Measurements from ENCODE around the gene BAHCC1. TPM values are rescaled to one million over a fixed set of nuclear protein-coding genes. Genes with fewer than 3 reads are reported as not detected.

Gene BAHCC1
- total and polyA plus RNA-seq, 2 donors (not counting 3 experiments of a cell fraction or from before 2014, with no cell fraction given) = 4.7 to 11.6 TPM

- intact Hi-C loops (cut with micrococcal nuclease) = no loop called here
- Histone ChIP-seq H3K9me3 (replicated peaks; ENCODE audit: control insufficient read depth, insufficient read depth, low read length) (no peaks in the 10 kb centered on the region), H3K4me3 (replicated peaks in 1 of 3; ENCODE audit: insufficient read depth in 1 of 3, low read depth in 1 of 3, low read length in 3 of 3) (no peak overlapping the region), H3K36me3 (ENCODE audit: control insufficient read depth in 2 of 2, extremely low read depth in 1 of 2, insufficient read depth in 2 of 2, low read length in 2 of 2) (no peaks in the 10 kb centered on the region), H3K27ac (ENCODE audit: insufficient read depth, low read depth, low read length) (no peak overlapping the region), H3K4me1 (ENCODE audit: control insufficient read depth, extremely low read depth, insufficient read depth, low read length) (peaks cover 5% of the 10 kb centered on the region), H4K20me1 (replicated peaks; ENCODE audit: control insufficient read depth, extremely low read depth, insufficient read depth, low read length) (no peaks in the 10 kb centered on the region), H3K79me2 (ENCODE audit: control insufficient read depth, insufficient read depth, low read length) (no peaks in the 10 kb centered on the region), H3K4me2 (ENCODE audit: insufficient read depth, low read length) (no peak overlapping the region), H3K9ac (replicated peaks; ENCODE audit: extremely low read depth, insufficient read depth, low read length) (no peak overlapping the region), H3K27me3 (ENCODE audit: control insufficient read depth in 2 of 2, insufficient read depth in 2 of 2, low read length in 2 of 2) (no peaks in the 10 kb centered on the region), H3K9me1 (replicated peaks; ENCODE audit: control insufficient read depth, extremely low read depth, insufficient read depth, low read length) (no peaks in the 10 kb centered on the region), H2AFZ (ENCODE audit: low read depth, low read length) (no peak overlapping the region)
- no TSS peak for BruUV-seq (replicated peaks)
- dilution Hi-C loops (cut with MboI; ENCODE audit: extremely low pct_ligation_motif_present, low sequenced_read_pairs) = no loop called here
- ChIA-PET CTCF (interaction anchor here (1.0 to 3.6 kb wide), 17 partner anchors 8 to 174 kb away, joined by 3 to 29 read pairs (median 8); partner anchors contain the start of gene BAHCC1), POLR2A (interaction anchor here (0.6 to 1.1 kb wide), 3 partner anchors 10 to 206 kb away, joined by 5 to 6 read pairs (median 6); partner anchors contain the start of gene CEP131)
- FAIRE-seq = no peak
- TF ChIP-seq MYC (IDR thresholded peaks at IDR 0.05; ENCODE audit: low read depth, low read length) = peak; percentile 12
- peak; percentile 63 for TF ChIP-seq POLR2AphosphoS5 (IDR thresholded peaks at IDR 0.05; ENCODE audit: insufficient read depth, low read depth, low read length)
- TF ChIP-seq MAX (IDR thresholded peaks at IDR 0.05; ENCODE audit: insufficient read depth, insufficient read length) = no peak
- DNase-seq (ENCODE audit: low read depth, low spot score) = peak; percentile 74
Measured at GRCh38 chr17:81428948-81429774, 33.9 kb downstream of the BAHCC1 start.

GRCh38 chr17:81429821-81430551 is 34.7 kb downstream of the BAHCC1 start:
- Histone ChIP-seq H3K9me1 (replicated peaks; ENCODE audit: control insufficient read depth, extremely low read depth, insufficient read depth, low read length) (no peaks in the 10 kb centered on the region), H3K9me3 (replicated peaks; ENCODE audit: control insufficient read depth, insufficient read depth, low read length) (no peaks in the 10 kb centered on the region), H3K27me3 (ENCODE audit: control insufficient read depth in 2 of 2, insufficient read depth in 2 of 2, low read length in 2 of 2) (no peaks in the 10 kb centered on the region), H3K4me3 (replicated peaks in 1 of 3; ENCODE audit: insufficient read depth in 1 of 3, low read depth in 1 of 3, low read length in 3 of 3) (no peak overlapping the region), H2AFZ (ENCODE audit: low read depth, low read length) (no peak overlapping the region), H3K36me3 (ENCODE audit: control insufficient read depth in 2 of 2, extremely low read depth in 1 of 2, insufficient read depth in 2 of 2, low read length in 2 of 2) (no peaks in the 10 kb centered on the region), H3K4me1 (ENCODE audit: control insufficient read depth, extremely low read depth, insufficient read depth, low read length) (peaks cover 5% of the 10 kb centered on the region), H3K4me2 (ENCODE audit: insufficient read depth, low read length) (no peak overlapping the region), H3K9ac (replicated peaks; ENCODE audit: extremely low read depth, insufficient read depth, low read length) (no peak overlapping the region), H3K27ac (ENCODE audit: insufficient read depth, low read depth, low read length) (no peak overlapping the region), H3K79me2 (ENCODE audit: control insufficient read depth, insufficient read depth, low read length) (no peaks in the 10 kb centered on the region), H4K20me1 (replicated peaks; ENCODE audit: control insufficient read depth, extremely low read depth, insufficient read depth, low read length) (no peaks in the 10 kb centered on the region)
- dilution Hi-C loops (cut with MboI; ENCODE audit: extremely low pct_ligation_motif_present, low sequenced_read_pairs) (no loop called here), intact Hi-C loops (cut with micrococcal nuclease) (no loop called here)
- POLR2A ChIA-PET = interaction anchor here (0.6 to 1.1 kb wide), 3 partner anchors 11 to 207 kb away, joined by 5 to 6 read pairs (median 6); partner anchors contain the start of gene CEP131
- DNase-seq (ENCODE audit: low read depth, low spot score) = no peak
- CTCF ChIA-PET = interaction anchor here (0.9 to 3.6 kb wide), 18 partner anchors 9 to 175 kb away, joined by 3 to 29 read pairs (median 6); partner anchors contain the start of gene BAHCC1
- BruUV-seq (replicated peaks) = no TSS peak
- FAIRE-seq = no peak
- no peak for TF ChIP-seq MAX (IDR thresholded peaks at IDR 0.05; ENCODE audit: insufficient read depth, insufficient read length)
- TF ChIP-seq, protein P1, sequence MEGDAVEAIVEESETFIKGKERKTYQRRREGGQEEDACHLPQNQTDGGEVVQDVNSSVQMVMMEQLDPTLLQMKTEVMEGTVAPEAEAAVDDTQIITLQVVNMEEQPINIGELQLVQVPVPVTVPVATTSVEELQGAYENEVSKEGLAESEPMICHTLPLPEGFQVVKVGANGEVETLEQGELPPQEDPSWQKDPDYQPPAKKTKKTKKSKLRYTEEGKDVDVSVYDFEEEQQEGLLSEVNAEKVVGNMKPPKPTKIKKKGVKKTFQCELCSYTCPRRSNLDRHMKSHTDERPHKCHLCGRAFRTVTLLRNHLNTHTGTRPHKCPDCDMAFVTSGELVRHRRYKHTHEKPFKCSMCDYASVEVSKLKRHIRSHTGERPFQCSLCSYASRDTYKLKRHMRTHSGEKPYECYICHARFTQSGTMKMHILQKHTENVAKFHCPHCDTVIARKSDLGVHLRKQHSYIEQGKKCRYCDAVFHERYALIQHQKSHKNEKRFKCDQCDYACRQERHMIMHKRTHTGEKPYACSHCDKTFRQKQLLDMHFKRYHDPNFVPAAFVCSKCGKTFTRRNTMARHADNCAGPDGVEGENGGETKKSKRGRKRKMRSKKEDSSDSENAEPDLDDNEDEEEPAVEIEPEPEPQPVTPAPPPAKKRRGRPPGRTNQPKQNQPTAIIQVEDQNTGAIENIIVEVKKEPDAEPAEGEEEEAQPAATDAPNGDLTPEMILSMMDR (IDR thresholded peaks at IDR 0.05; ENCODE audit: extremely low read depth in 1 of 2, insufficient read depth in 1 of 2, low read depth in 1 of 2, low read length in 2 of 2) = peak in 1 of 2 donors; percentile 10

Data from endothelial cell of umbilical vein (primary cell).